Endothelial cell (in vitro differentiated cells): ENCODE results near the gene CACNA1C. TPM values are rescaled to one million over a fixed set of nuclear protein-coding genes. Genes with fewer than 3 reads are reported as not detected.

ENCODE experiments used
- DNase-seq: peaks from one replicate; pipeline ENCODE4 v3.0.0; 2021; ENCODE audit warnings: low spot score
- H3K27ac Mint-ChIP-seq: one replicate; pipeline ENCODE4 v1.8.0; 2021; ENCODE audit warnings: mixed read lengths, inconsistent platforms; ENCODE audit not compliant: unreplicated experiment
- H3K27me3 Mint-ChIP-seq: one replicate; pipeline ENCODE4 v1.8.0; 2021; ENCODE audit warnings: mild to moderate bottlenecking, moderate library complexity, mixed read lengths, inconsistent platforms; ENCODE audit not compliant: unreplicated experiment
- H3K36me3 Mint-ChIP-seq: one replicate; pipeline ENCODE4 v1.8.0; 2021; ENCODE audit warnings: mild to moderate bottlenecking, low read depth, mixed read lengths, inconsistent platforms; ENCODE audit not compliant: unreplicated experiment
- H3K4me1 Mint-ChIP-seq: one replicate; pipeline ENCODE4 v1.8.0; 2021; ENCODE audit warnings: mild to moderate bottlenecking, mixed read lengths, inconsistent platforms; ENCODE audit not compliant: unreplicated experiment
- H3K4me3 Mint-ChIP-seq: one replicate; pipeline ENCODE4 v1.8.0; 2021; ENCODE audit warnings: mild to moderate bottlenecking, mixed read lengths, inconsistent platforms; ENCODE audit not compliant: unreplicated experiment
- H3K9me3 Mint-ChIP-seq: one replicate; pipeline ENCODE4 v1.8.0; 2021; ENCODE audit warnings: mixed read lengths, inconsistent platforms; ENCODE audit not compliant: unreplicated experiment
- total RNA-seq: library from RNA; stranded (reverse); fragmentation: NEBNext Ultra II Directional; extraction: Animal tissue kit (Norgen Biotek cat#: 25700); gene quantifications from one replicate; pipeline ENCODE4 v1.2.1, GENCODE V29; 2021; ENCODE audit not compliant: unreplicated experiment
- TF ChIP-seq, protein P1 (sequence below): fragments of 200-600 bp; sonication (generic); IDR thresholded peaks from one replicate; pipeline ENCODE4 v1.5.0; 2021; ENCODE audit warnings: antibody characterized with exemption; ENCODE audit not compliant: unreplicated experiment

The CACNA1C gene
- total RNA-seq, 1 donor from 2014 or later, result 11.1 TPM

DNA sequence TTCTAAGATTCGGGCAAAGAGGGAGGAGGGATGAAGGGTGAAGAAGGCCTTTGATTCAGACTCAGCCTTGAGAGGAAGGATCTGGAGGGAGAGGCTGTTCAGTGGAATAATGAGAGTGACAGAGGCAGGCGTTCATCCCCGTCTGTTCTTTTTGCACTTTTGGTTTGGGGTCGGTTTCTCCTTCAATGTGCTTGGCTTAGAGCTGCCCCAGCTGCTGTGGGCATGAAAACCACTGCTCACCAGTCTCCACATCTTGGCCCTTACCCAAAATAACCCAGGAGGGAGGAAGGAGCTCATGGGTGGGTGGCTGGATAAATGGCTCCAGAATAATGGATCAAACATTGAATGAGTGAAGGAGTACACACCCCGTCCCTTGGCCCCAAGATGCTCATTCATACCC lies 480.2 kb downstream of the CACNA1C start:
- H3K9me3 Mint-ChIP-seq, result no peaks in the 10 kb centered on the region
- peaks cover 36% of the 10 kb centered on the region for H3K4me1 Mint-ChIP-seq
- H3K36me3 Mint-ChIP-seq, result peaks cover 14% of the 10 kb centered on the region
- no peak for DNase-seq
- H3K27me3 Mint-ChIP-seq, result peaks cover 11% of the 10 kb centered on the region
- TF ChIP-seq, protein P1, sequence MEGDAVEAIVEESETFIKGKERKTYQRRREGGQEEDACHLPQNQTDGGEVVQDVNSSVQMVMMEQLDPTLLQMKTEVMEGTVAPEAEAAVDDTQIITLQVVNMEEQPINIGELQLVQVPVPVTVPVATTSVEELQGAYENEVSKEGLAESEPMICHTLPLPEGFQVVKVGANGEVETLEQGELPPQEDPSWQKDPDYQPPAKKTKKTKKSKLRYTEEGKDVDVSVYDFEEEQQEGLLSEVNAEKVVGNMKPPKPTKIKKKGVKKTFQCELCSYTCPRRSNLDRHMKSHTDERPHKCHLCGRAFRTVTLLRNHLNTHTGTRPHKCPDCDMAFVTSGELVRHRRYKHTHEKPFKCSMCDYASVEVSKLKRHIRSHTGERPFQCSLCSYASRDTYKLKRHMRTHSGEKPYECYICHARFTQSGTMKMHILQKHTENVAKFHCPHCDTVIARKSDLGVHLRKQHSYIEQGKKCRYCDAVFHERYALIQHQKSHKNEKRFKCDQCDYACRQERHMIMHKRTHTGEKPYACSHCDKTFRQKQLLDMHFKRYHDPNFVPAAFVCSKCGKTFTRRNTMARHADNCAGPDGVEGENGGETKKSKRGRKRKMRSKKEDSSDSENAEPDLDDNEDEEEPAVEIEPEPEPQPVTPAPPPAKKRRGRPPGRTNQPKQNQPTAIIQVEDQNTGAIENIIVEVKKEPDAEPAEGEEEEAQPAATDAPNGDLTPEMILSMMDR, result no peak
- H3K27ac Mint-ChIP-seq, result no peak overlapping the region
- H3K4me3 Mint-ChIP-seq, result no peak overlapping the region

DNA sequence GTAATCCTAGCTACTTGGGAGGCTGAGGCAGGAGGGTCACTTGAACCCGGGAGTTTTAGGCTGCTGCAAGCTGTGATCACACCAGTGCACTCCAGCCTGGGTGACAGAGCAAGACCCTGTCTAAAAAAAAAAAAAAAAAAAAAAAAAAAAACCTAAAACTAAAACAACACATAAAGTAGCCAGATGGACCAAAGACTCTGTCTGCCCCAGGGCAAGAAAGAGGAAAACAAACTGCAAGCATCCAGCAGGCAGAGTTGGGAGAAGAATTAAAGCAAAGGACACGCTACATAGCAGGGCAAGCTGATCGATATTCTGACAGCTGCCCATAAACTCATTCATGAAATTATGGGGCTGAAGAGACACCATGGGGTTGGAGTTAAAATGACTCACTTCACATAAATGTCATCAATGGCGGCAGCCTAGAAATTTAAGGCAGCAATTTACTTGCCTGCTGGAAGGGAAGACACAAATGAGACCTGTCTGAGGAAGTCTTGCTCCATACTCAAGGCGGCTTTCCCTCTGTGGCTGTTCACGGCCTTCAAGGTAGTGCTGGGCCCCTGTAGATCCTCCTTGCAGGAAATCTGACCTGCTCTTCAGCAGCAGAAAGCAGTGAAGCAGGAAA lies 482.9 kb downstream of the CACNA1C start:
- H3K36me3 Mint-ChIP-seq, result peaks cover 10% of the 10 kb centered on the region
- DNase-seq, result no peak
- H3K27me3 Mint-ChIP-seq, result peaks cover 9% of the 10 kb centered on the region
- TF ChIP-seq, protein P1, result no peak
- no peak overlapping the region for H3K27ac Mint-ChIP-seq
- no peaks in the 10 kb centered on the region for H3K9me3 Mint-ChIP-seq
- H3K4me1 Mint-ChIP-seq, result peaks cover 27% of the 10 kb centered on the region
- H3K4me3 Mint-ChIP-seq, result no peak overlapping the region

DNA sequence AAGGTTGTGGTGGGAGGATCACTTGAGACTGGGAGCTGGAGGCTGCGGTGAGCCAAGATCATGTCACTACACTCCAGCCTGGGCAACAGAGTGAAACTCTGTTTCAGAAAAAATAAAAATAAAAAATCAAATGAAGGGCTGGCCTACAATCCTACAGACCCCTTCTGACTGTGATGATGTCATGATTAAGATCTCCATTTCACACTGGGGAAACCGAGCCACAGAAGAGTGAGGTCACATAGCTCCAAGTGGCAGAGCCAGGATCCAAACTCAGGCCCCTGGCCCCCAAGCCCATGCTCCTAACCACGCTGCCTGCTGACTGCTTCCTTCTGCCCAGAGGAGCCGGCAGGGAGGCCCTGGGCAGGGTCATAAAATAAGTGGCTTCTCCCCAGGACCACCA lies 483.9 kb downstream of the CACNA1C start:
- no peak for DNase-seq
- H3K4me3 Mint-ChIP-seq, result no peak overlapping the region
- H3K27ac Mint-ChIP-seq, result no peak overlapping the region
- H3K36me3 Mint-ChIP-seq, result peaks cover 10% of the 10 kb centered on the region
- H3K4me1 Mint-ChIP-seq, result peaks cover 34% of the 10 kb centered on the region
- peaks cover 11% of the 10 kb centered on the region for H3K27me3 Mint-ChIP-seq
- TF ChIP-seq, protein P1, result no peak
- H3K9me3 Mint-ChIP-seq, result no peaks in the 10 kb centered on the region

DNA sequence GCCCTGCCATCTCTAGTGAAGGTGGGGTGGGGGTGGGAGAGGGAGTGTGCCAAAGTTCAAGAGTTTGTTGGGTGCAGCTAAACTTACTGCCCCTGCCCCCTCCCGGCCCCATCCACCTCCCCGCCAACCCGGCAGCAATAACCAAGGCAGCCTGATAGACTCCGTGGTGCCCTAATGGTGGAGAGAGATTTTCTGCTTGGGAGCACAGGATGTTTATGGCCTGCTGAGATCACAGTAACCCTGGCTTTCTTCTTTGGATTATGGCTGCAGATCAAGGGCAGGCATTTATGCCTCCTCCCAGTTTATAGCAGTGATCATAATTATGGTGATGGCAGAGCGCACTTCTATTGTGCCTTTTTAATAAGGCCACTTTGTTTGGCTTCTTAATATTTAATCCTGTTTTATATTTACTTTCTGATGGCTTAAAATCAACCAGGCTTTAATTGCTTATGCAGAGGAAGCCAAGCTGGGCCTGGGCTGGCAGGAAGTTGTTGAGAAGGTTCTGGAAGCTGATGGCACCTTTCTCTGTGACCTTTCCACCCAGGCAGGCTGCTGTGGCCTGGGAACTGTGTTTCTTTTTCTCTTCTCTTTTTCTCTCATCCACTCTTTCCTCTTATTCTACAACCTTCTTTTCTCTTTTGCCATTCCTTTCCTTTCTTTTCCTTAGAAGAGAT lies 485.2 kb downstream of the CACNA1C start:
- Mint-ChIP-seq H3K4me1 (peaks cover 35% of the 10 kb centered on the region), H3K27ac (no peak overlapping the region), H3K9me3 (no peaks in the 10 kb centered on the region), H3K27me3 (peaks cover 11% of the 10 kb centered on the region), H3K36me3 (no peaks in the 10 kb centered on the region), H3K4me3 (no peak overlapping the region)
- DNase-seq, result no peak
- TF ChIP-seq, protein P1, result no peak

DNA sequence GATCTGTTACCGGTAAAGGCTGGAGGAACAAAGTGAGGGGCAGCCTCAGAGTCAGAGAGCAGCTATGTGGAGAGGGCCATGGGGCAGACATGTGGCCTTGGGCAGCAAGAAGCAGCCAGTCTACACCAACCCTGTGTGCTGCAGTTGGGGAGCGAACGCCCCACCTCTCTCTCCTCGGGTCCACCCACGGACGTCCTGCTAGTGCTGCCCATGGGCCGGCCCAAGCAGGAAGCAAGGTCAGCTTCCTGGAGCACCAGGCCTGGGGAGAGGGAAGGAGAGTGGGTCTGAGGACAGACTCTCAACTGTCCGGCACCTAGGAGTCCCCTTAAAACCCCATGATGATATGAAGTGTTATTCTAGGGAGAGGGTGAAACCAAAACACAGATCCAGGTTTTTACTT lies 487.2 kb downstream of the CACNA1C start:
- no peaks in the 10 kb centered on the region for H3K9me3 Mint-ChIP-seq
- H3K4me3 Mint-ChIP-seq, result no peak overlapping the region
- peak overlapping the region; percentile 30 for H3K27ac Mint-ChIP-seq
- TF ChIP-seq, protein P1, result no peak
- H3K36me3 Mint-ChIP-seq, result no peaks in the 10 kb centered on the region
- peaks cover 5% of the 10 kb centered on the region for H3K27me3 Mint-ChIP-seq
- peaks cover 35% of the 10 kb centered on the region for H3K4me1 Mint-ChIP-seq
- DNase-seq, result no peak
